ENCODE measurements around the gene CAMLG. TPM values are rescaled to one million over a fixed set of nuclear protein-coding genes. Genes with fewer than 3 reads are reported as not detected.

CAMLG gene
- total and polyA plus RNA-seq, 2 of the 8 experiments (the other 6 are each of a cell fraction or from before 2014, with no cell fraction given), result 12.3 to 42.8 TPM

DNA sequence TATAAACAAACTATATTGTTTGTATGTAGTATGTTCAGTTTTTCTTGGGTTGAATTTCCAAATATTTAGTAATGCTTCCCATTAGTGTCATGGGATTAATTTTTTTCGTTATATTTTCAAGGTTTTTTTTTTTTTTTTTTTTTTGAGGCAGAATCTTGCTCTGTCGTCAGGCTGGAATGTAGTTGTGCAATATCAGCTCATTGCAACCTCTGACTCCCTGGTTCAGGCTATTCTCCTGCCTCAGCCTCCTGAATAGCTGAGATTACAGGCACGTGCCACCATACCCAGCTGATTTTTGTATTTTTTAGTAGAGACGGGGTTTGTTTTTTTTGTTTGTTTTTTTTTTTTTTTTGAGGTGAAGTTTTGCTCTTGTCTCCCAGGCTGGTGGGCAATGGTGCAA is 30.9 kb downstream of the CAMLG start (continued):
- TF ChIP-seq, protein P1, sequence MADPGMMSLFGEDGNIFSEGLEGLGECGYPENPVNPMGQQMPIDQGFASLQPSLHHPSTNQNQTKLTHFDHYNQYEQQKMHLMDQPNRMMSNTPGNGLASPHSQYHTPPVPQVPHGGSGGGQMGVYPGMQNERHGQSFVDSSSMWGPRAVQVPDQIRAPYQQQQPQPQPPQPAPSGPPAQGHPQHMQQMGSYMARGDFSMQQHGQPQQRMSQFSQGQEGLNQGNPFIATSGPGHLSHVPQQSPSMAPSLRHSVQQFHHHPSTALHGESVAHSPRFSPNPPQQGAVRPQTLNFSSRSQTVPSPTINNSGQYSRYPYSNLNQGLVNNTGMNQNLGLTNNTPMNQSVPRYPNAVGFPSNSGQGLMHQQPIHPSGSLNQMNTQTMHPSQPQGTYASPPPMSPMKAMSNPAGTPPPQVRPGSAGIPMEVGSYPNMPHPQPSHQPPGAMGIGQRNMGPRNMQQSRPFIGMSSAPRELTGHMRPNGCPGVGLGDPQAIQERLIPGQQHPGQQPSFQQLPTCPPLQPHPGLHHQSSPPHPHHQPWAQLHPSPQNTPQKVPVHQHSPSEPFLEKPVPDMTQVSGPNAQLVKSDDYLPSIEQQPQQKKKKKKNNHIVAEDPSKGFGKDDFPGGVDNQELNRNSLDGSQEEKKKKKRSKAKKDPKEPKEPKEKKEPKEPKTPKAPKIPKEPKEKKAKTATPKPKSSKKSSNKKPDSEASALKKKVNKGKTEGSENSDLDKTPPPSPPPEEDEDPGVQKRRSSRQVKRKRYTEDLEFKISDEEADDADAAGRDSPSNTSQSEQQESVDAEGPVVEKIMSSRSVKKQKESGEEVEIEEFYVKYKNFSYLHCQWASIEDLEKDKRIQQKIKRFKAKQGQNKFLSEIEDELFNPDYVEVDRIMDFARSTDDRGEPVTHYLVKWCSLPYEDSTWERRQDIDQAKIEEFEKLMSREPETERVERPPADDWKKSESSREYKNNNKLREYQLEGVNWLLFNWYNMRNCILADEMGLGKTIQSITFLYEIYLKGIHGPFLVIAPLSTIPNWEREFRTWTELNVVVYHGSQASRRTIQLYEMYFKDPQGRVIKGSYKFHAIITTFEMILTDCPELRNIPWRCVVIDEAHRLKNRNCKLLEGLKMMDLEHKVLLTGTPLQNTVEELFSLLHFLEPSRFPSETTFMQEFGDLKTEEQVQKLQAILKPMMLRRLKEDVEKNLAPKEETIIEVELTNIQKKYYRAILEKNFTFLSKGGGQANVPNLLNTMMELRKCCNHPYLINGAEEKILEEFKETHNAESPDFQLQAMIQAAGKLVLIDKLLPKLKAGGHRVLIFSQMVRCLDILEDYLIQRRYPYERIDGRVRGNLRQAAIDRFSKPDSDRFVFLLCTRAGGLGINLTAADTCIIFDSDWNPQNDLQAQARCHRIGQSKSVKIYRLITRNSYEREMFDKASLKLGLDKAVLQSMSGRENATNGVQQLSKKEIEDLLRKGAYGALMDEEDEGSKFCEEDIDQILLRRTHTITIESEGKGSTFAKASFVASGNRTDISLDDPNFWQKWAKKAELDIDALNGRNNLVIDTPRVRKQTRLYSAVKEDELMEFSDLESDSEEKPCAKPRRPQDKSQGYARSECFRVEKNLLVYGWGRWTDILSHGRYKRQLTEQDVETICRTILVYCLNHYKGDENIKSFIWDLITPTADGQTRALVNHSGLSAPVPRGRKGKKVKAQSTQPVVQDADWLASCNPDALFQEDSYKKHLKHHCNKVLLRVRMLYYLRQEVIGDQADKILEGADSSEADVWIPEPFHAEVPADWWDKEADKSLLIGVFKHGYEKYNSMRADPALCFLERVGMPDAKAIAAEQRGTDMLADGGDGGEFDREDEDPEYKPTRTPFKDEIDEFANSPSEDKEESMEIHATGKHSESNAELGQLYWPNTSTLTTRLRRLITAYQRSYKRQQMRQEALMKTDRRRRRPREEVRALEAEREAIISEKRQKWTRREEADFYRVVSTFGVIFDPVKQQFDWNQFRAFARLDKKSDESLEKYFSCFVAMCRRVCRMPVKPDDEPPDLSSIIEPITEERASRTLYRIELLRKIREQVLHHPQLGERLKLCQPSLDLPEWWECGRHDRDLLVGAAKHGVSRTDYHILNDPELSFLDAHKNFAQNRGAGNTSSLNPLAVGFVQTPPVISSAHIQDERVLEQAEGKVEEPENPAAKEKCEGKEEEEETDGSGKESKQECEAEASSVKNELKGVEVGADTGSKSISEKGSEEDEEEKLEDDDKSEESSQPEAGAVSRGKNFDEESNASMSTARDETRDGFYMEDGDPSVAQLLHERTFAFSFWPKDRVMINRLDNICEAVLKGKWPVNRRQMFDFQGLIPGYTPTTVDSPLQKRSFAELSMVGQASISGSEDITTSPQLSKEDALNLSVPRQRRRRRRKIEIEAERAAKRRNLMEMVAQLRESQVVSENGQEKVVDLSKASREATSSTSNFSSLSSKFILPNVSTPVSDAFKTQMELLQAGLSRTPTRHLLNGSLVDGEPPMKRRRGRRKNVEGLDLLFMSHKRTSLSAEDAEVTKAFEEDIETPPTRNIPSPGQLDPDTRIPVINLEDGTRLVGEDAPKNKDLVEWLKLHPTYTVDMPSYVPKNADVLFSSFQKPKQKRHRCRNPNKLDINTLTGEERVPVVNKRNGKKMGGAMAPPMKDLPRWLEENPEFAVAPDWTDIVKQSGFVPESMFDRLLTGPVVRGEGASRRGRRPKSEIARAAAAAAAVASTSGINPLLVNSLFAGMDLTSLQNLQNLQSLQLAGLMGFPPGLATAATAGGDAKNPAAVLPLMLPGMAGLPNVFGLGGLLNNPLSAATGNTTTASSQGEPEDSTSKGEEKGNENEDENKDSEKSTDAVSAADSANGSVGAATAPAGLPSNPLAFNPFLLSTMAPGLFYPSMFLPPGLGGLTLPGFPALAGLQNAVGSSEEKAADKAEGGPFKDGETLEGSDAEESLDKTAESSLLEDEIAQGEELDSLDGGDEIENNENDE (IDR thresholded peaks at IDR 0.05; ENCODE audit: insufficient replicate concordance, low read length), result no peak
- TF ChIP-seq NANOG (IDR thresholded peaks at IDR 0.05; ENCODE audit: insufficient read depth, low read depth, low read length, poor library complexity, severe bottlenecking) (no peak), CEBPB (IDR thresholded peaks at IDR 0.05; ENCODE audit: low read depth, low read length) (no peak; the same call in 1 of the 2 replicates), SUZ12 (IDR thresholded peaks at IDR 0.05; ENCODE audit: low read length) (no peak), EZH2 (IDR thresholded peaks at IDR 0.05; ENCODE audit: low read depth, low read length, severe bottlenecking) (no peak), RBBP5 (IDR thresholded peaks at IDR 0.05; ENCODE audit: borderline replicate concordance, low read depth, low read length) (no peak), SIRT6 (IDR thresholded peaks at IDR 0.05; ENCODE audit: low read length) (no peak)
- TF ChIP-seq, protein P2, sequence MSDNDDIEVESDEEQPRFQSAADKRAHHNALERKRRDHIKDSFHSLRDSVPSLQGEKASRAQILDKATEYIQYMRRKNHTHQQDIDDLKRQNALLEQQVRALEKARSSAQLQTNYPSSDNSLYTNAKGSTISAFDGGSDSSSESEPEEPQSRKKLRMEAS (IDR thresholded peaks at IDR 0.05), result no peak
- TF ChIP-seq, protein P3, sequence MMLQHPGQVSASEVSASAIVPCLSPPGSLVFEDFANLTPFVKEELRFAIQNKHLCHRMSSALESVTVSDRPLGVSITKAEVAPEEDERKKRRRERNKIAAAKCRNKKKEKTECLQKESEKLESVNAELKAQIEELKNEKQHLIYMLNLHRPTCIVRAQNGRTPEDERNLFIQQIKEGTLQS (IDR thresholded peaks at IDR 0.05; ENCODE audit: insufficient read depth, low read depth, low read length), result no peak

All from H1 (cell line).